IgD-negative memory B cell (primary cell): Measurements from ENCODE around the gene TMEM229B. TPM values are rescaled to one million over a fixed set of nuclear protein-coding genes. Genes with fewer than 3 reads are reported as not detected.
A peak's percentile ranks its signal among the peaks of the same experiment; 100 is the strongest.
"Not testable (repeated sequence)": the region's sequence is repeated elsewhere in the genome, so short reads cannot be mapped to it uniquely, and the experiment has no call there.

Experiments
- H3K27ac Mint-ChIP-seq, 3 donors: one replicate each; pipeline ENCODE4 v1.8.0; 2020 to 2022; ENCODE audit warnings: mild to moderate bottlenecking in 3 of 3, mixed read lengths in 3 of 3, moderate library complexity in 1 of 3
- H3K27me3 Mint-ChIP-seq: one replicate; pipeline ENCODE4 v1.8.0; 2021; ENCODE audit warnings: mixed read lengths
- H3K36me3 Mint-ChIP-seq: one replicate; pipeline ENCODE4 v1.8.0; 2020; ENCODE audit warnings: mild to moderate bottlenecking, mixed read lengths
- H3K4me1 Mint-ChIP-seq, 3 donors: one replicate each; pipeline ENCODE4 v1.8.0; 2020 to 2022; ENCODE audit warnings: mixed read lengths in 3 of 3, mild to moderate bottlenecking in 1 of 3
- H3K4me3 Mint-ChIP-seq, 4 donors: one replicate each; pipeline ENCODE4 v1.8.0; 2020 to 2022; ENCODE audit warnings: mild to moderate bottlenecking in 4 of 4, mixed read lengths in 4 of 4, moderate library complexity in 3 of 4
- H3K9me3 Mint-ChIP-seq, 3 donors: one replicate each; pipeline ENCODE4 v1.8.0; 2020 to 2021; ENCODE audit warnings: mixed read lengths in 3 of 3, mild to moderate bottlenecking in 1 of 3
- polyA plus RNA-seq: library from polyadenylated mRNA; unstranded; fragments of 300-500 nt; fragmentation: Illumina TruSeq; gene quantifications from one replicate; pipeline ENCODE4 v1.2.3, GENCODE V29; 2021

The TMEM229B gene
- polyA plus RNA-seq, 1 donor from 2014 or later, result 7.0 TPM

DNA sequence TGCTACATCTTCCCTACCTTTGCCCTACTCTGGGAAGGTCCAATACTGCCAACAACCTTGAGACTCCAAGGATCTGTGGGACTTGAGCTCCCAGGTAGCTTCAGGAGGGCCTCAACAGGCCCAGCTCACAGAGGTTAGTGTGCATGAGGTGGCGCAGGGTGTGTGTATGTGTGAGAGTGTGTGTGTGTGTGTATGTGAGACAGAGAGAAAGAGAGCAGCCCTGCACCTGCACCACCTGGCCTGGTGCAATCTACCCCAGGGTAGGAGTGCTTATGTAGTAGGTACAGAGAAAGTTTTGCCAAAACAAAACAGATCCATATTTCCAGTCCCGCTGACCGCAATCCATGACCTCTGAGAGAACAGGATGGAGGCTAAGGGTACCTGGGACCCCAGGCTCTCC lies 24.6 kb downstream of the TMEM229B start:
- Mint-ChIP-seq H3K4me3 (no peak overlapping the region), H3K4me1 (peaks cover 6 to 9% (median 7%) of the 10 kb centered on the region in 3 donors), H3K27me3 (peaks cover 1% of the 10 kb centered on the region), H3K9me3 (no peaks in the 10 kb centered on the region), H3K27ac (no peak overlapping the region), H3K36me3 (no peaks in the 10 kb centered on the region)

DNA sequence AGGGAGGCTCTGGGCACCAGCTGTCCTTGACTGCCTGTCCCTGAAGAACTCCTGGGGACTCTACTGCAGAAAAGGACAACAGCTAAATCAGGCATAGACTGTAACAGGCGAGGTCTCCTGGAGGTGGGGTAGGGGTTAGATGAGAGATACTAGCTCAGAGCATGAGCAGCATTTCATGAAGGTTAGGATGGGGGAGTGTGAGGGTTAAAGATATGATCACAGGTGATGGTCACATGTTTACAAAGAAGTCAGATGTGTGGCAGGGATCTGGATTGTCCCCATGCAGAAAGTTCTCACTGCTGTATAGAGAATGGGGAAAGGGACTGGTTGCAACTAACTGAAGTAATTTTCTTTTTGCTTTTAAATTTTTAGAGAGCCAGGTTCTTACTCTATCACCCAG lies 26.5 kb downstream of the TMEM229B start:
- H3K4me1 Mint-ChIP-seq, result peaks cover 0 to 2% (median 2%) of the 10 kb centered on the region in 3 donors
- H3K27ac Mint-ChIP-seq, result no peak overlapping the region
- H3K4me3 Mint-ChIP-seq, result no peak overlapping the region
- H3K9me3 Mint-ChIP-seq, result no peaks in the 10 kb centered on the region
- no peaks in the 10 kb centered on the region for H3K36me3 Mint-ChIP-seq
- peaks cover 1% of the 10 kb centered on the region for H3K27me3 Mint-ChIP-seq

DNA sequence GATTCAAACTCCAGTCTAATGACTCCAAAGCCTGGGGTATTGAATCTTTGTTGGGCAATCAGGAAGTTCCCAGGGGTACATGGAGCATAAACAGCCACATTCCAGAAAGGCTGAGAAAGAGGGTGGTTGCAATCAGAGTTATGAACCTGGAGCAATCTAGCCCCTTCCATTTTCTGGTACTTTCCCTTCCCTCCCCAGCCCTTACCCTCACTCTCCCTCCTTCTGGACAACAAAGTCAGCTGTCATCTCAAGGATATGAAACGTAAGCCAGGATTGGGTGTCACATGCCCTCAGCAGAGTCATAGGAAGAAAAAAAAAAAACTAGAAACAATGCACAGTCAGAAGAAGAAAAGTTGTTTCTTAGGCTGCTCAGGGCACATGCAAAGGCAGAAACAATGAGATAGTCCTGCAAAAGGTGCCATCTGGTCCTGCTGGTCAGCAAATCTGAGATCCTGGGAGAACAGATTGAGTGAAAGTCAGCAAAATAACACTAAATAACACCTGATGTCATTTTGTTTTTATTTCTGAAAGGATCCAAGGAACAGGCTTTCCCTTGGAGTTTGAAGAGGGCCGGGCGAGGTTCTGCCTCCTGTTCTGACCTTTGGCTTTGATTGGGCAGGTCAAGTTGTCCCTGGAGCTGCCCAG lies 27.1 kb downstream of the TMEM229B start:
- Mint-ChIP-seq H3K27ac (no peak overlapping the region), H3K4me1 (peaks cover 0 to 2% (median 0%) of the 10 kb centered on the region in 3 donors), H3K4me3 (no peak overlapping the region), H3K9me3 (peaks cover 0 to 4% (median 0%) of the 10 kb centered on the region in 3 donors), H3K27me3 (peaks cover 1% of the 10 kb centered on the region), H3K36me3 (no peaks in the 10 kb centered on the region)

DNA sequence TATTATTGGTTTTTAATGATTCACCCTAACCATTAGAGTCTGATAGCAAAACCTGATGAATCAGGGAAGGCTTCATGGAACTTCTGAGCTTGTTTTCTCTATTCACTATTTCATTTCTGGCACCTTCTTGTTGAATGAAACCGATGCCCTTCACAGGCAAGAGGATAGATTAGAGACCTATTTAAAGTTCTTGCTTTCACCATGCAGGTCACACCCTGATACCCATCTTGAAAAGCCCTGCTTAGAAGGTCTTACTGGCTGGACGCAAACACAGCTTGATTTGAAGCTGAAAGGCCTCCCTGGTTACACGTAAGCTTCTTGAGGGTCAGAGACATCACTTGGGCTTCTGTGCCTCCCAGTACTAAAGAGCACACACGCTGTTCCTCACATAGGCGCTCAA lies 29.2 kb downstream of the TMEM229B start:
- no peaks in the 10 kb centered on the region for H3K36me3 Mint-ChIP-seq
- H3K27me3 Mint-ChIP-seq, result peaks cover 1% of the 10 kb centered on the region
- H3K4me1 Mint-ChIP-seq, result peaks cover 0 to 2% (median 0%) of the 10 kb centered on the region in 3 donors
- H3K9me3 Mint-ChIP-seq, result peaks cover 0 to 4% (median 0%) of the 10 kb centered on the region in 3 donors
- no peak overlapping the region for H3K4me3 Mint-ChIP-seq
- H3K27ac Mint-ChIP-seq, result no peak overlapping the region

DNA sequence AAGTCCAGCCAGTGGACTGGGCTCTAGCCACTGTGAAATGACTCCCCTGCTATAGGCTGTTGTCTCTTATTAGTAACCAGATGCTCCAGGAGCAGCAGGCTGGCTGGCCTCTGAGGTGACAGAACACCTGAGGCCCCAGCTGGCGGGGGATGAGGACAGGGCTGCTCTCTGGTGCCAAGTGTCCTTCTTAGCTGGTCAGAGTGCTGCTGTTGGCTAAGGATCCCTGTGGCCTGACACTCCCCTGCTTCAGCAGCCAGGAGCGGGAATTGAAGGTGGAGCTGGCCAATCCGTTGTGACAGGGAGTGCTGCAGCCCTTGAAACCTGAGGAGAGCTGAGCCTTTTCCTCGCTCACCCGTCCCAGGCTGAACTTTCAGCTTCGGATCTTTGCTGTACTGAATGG lies 30.7 kb downstream of the TMEM229B start:
- peaks cover 0 to 4% (median 0%) of the 10 kb centered on the region in 3 donors for H3K9me3 Mint-ChIP-seq
- no peak overlapping the region for H3K4me3 Mint-ChIP-seq
- peak overlapping the region in 1 of 3 donors; percentile 35 for H3K27ac Mint-ChIP-seq
- no peaks in the 10 kb centered on the region for H3K4me1 Mint-ChIP-seq
- H3K27me3 Mint-ChIP-seq, result peaks cover 4% of the 10 kb centered on the region
- H3K36me3 Mint-ChIP-seq, result no peaks in the 10 kb centered on the region

DNA sequence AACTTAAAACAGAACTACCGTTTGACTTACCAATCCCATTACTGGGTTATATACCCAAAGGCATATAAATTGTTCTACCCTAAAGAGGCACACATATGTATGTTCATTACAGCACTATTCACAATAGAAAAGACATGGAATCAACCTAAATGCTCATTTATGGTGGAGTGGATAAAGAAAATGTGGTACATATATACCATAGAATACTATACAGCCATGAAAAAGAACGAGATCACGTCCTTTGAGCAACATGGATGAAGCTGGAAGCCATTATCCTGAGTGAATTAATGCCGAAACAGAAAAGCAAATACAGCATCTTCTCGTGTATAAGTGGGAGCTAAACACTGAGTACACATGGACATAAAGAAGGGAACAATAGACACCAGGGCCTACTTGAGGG lies 31.8 kb downstream of the TMEM229B start:
- Mint-ChIP-seq H3K27me3 (peaks cover 4% of the 10 kb centered on the region), H3K9me3 (peaks cover 0 to 4% (median 0%) of the 10 kb centered on the region in 3 donors), H3K27ac (no peak overlapping the region), H3K36me3 (no peaks in the 10 kb centered on the region), H3K4me1 (no peaks in the 10 kb centered on the region), H3K4me3 (no peak overlapping the region)

DNA sequence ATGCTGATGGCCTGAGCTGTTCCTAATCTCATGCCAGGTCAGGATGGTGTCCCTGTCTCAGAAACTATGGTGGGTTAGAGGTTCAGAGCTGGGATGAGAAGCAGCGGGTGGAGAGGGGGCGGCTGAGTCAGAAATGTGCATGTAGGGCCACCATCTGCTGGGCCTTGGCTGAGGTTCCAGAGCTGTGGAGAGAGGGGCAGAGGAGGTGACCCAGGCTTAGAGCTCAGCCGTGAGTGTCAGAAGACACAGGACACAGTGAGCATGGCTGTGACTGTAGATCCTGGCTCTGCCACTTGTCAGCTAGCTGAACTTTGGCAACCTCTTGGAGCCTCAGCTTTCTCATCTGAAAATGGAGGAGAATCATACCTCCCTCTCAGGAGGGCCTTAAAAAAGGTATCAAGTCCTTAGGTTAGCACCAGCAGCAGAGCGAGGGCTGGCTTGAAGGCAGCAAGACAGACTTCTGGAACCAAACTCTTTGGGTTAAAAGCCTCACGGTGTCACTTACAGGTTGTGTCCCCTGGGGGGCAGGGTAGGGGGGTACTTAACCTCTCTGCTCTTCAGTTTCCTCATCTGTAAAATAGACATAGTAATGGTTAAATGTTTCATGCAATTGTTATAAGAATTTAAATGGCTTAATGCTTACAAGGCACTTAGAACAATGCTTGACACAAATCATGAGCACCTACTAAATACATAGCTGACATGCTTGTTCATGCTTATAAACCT lies 34.8 kb downstream of the TMEM229B start:
- Mint-ChIP-seq H3K4me1 (no peaks in the 10 kb centered on the region), H3K36me3 (peaks cover 4% of the 10 kb centered on the region), H3K27me3 (peaks cover 3% of the 10 kb centered on the region), H3K9me3 (peaks cover 4 to 10% (median 4%) of the 10 kb centered on the region in 3 donors), H3K4me3 (no peak overlapping the region), H3K27ac (peak overlapping the region in 1 of 3 donors; percentile 11)

DNA sequence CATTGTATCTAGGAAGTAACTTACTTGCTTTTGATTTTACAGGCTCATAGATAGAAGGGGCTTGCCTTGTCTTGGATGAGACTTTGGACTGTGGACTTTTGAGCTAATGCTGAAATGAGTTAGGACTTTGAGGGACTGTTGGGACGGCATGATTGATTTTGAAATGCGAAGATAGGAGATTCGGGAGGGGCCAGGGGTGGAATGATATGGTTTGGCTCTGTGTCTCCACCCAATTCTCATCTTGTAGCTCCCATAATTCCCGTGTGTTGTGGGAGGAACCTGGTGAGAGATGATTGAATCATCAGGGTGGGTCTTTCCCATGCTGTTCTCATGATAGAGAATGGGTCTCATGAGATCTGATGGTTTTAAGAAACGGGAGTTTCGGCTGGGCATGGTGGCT lies 36.9 kb downstream of the TMEM229B start:
- not testable (repeated sequence) for H3K36me3 Mint-ChIP-seq, H3K27me3 Mint-ChIP-seq, H3K4me3 Mint-ChIP-seq, H3K9me3 Mint-ChIP-seq, H3K4me1 Mint-ChIP-seq
- H3K27ac Mint-ChIP-seq, result peak overlapping the region in 1 of 3 donors; percentile 47

DNA sequence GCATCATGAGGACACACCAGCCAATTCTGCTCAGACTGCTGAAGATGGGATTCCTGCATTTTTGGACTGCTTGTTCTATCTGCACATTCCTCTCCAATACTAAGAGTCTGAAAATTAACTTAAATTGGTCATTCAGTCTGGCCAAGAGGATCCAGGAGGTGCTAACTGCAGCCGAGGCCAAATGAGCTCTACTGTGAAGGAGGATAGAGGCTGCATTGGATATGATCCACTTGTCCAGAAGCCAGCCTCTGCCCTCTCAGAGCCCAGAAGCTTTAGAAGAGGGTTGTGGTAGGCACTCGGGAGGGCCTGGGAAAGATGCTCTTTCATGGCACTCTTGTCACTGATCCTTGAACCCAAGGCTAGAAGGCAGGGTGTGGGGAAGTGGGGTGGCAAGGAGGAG lies 39.4 kb downstream of the TMEM229B start:
- Mint-ChIP-seq H3K36me3 (peaks cover 5% of the 10 kb centered on the region), H3K4me3 (no peak overlapping the region), H3K4me1 (no peaks in the 10 kb centered on the region), H3K9me3 (peaks cover 0 to 10% (median 4%) of the 10 kb centered on the region in 3 donors), H3K27me3 (peaks cover 7% of the 10 kb centered on the region), H3K27ac (no peak overlapping the region)

DNA sequence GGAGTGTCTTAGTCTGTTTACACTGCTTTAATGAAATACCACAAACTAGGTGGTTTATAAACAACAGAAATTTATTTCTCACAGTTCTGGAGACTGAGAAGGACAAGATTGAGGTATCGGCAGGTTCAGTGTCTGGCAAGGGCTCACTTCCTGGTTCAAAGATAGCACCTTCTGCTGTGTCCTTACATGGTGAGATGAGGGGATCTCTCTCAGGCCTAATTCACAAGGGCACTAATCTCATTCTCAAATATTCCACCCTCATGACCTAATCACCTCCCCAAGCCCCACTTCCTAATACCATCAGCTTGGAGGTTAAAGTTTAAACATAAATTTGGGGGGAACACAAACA lies 41.5 kb downstream of the TMEM229B start:
- Mint-ChIP-seq H3K36me3 (peaks cover 5% of the 10 kb centered on the region), H3K9me3 (peaks cover 0 to 10% (median 4%) of the 10 kb centered on the region in 3 donors), H3K4me3 (peak overlapping the region in 1 of 4 donors; percentile 47), H3K4me1 (no peaks in the 10 kb centered on the region), H3K27me3 (peaks cover 4% of the 10 kb centered on the region), H3K27ac (peak overlapping the region in 1 of 3 donors; percentile 19)

DNA sequence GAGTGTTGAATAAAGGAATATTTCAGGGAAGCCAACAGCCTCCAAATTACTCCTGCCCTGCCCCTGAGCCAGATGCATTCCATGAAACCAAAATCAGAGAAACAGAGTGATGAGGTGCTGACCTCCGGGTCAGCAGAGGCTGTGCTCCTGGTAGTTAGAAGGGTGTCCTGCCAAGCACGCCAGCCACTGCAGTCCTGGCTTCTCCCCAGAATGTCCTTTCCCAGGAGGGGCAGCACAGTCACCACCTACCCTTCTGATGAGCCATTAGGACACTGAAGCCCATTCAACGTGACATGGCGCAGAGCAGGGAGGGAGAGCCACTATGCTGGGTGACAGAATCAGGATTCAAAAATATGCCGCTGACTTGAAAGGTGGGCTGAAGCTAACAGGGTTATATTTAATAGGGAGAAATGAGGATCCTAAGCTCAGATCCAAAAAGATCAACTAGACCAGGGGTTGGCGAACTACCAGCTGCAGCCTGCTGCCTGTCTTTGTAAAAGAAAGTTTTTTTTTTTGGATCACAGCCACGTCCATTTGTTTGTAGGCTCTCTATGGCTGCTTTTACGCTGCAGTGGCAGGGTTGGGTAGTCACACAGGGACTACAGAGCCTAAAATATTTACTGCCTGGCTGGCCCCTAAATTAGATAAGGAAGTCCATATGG lies 42.0 kb downstream of the TMEM229B start:
- H3K4me3 Mint-ChIP-seq, result peak overlapping the region in 1 of 4 donors; percentile 47
- no peaks in the 10 kb centered on the region for H3K4me1 Mint-ChIP-seq
- H3K27ac Mint-ChIP-seq, result peak overlapping the region in 1 of 3 donors; percentile 19
- H3K36me3 Mint-ChIP-seq, result peaks cover 5% of the 10 kb centered on the region
- peaks cover 4% of the 10 kb centered on the region for H3K27me3 Mint-ChIP-seq
- H3K9me3 Mint-ChIP-seq, result peaks cover 0 to 10% (median 4%) of the 10 kb centered on the region in 3 donors

DNA sequence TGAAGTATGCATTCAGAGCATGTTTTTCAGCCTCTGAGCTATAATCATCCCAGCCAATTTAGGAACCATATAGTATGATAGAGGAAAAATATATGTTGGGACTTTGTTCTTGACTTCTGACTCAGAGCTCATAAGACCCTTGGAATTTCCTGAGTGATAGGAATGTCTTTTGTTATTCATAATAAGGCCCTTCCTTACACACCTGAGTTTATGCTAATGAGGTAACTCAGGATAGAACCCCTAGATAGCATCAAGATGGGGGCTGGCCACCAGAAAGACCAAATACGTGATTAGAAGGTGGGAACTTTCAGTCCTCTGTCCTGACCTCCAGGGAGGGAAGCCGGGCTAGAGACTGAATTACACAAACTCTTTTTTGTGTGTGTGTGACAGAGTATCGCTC lies 44.1 kb downstream of the TMEM229B start:
- H3K27me3 Mint-ChIP-seq, result peaks cover 4% of the 10 kb centered on the region
- no peak overlapping the region for H3K4me3 Mint-ChIP-seq
- H3K36me3 Mint-ChIP-seq, result peaks cover 2% of the 10 kb centered on the region
- H3K27ac Mint-ChIP-seq, result no peak overlapping the region
- no peaks in the 10 kb centered on the region for H3K9me3 Mint-ChIP-seq
- peaks cover 0 to 1% (median 0%) of the 10 kb centered on the region in 3 donors for H3K4me1 Mint-ChIP-seq

DNA sequence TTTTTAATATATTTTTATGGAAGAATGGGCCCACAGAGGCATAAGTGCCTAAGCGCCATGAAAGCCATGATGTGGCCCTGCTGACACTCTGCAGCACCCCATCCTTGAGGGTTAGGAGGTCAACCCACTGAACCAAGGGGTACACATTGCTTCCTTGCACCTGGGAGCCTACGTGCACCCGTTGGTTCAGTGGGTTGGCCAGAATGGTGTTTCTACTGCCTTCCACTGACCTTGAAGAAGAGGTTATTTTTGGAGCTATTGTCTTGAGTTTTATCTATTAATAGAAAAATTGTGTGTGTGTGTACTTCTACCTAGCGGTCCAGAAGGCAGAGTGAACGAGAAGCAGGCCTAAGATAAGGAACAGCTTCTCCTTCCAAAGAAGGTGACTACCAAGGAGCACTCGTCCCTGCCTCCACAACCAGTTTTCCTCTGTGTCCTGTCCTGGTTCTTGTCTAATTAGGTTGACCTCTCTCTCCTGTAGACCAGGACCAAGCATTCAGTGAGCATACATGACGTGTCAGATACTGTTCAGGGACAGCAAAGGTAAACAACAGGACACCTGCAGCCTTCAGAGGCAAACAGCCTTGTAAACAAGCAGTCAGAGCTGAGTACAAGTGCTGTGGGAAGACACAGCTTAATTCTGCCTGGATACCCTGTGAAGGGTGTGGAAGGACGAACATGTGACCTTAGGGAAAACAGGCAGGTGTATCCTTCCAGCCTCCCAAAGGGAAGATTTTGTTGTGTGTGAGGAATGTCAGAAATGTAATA lies 46.2 kb downstream of the TMEM229B start:
- Mint-ChIP-seq H3K4me3 (no peak overlapping the region), H3K9me3 (no peaks in the 10 kb centered on the region), H3K36me3 (peaks cover 2% of the 10 kb centered on the region), H3K4me1 (peaks cover 0 to 1% (median 0%) of the 10 kb centered on the region in 3 donors), H3K27me3 (peaks cover 4% of the 10 kb centered on the region), H3K27ac (no peak overlapping the region)

DNA sequence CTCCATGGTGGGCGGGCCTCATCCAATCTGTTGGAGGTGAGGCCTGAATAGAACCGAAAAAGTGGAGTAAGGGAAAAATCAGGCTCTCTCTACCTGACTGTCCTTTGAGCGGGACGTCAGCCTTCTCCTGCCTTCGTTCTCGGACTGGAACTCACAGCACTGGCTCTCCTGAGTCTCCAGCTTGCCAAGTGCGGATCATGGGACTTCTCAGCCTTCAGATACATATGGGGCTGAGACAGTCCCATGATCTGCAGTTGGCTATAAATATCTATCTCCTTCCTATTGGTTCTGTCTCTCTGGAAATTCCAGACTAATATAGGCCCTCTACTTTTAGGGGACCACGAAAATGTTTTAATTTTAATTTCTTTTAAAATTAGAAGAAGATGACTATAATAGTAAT lies 46.8 kb downstream of the TMEM229B start:
- Mint-ChIP-seq H3K27me3 (peaks cover 5% of the 10 kb centered on the region), H3K36me3 (peaks cover 2% of the 10 kb centered on the region), H3K27ac (no peak overlapping the region), H3K4me1 (peaks cover 0 to 1% (median 0%) of the 10 kb centered on the region in 3 donors), H3K4me3 (no peak overlapping the region), H3K9me3 (no peaks in the 10 kb centered on the region)

DNA sequence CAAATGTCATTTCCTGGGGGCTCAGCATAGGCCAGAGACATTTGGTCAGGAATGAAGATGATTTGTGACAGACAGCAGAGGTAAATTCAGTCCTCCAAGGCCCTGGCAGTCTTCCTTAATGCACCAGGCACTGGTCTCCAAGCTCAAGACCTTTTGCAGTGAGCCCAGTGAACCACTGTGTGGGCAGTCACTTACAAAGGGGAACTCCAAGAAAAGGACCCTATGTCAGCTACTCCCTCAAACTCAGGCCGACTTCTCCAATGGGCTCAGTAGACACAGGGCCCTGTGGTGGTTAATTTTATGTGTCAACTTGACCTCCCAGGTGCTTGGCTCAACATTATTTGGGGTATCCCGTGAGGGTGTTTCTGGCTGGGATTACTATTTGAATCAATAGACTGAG lies 47.3 kb downstream of the TMEM229B start:
- Mint-ChIP-seq H3K27ac (peak overlapping the region in 1 of 3 donors; percentile 31), H3K4me1 (peaks cover 0 to 1% (median 0%) of the 10 kb centered on the region in 3 donors), H3K27me3 (peaks cover 5% of the 10 kb centered on the region), H3K4me3 (no peak overlapping the region), H3K9me3 (no peaks in the 10 kb centered on the region), H3K36me3 (peaks cover 2% of the 10 kb centered on the region)
